Mononuclear cell (primary cell): ENCODE results near the gene PRKCA. TPM values are rescaled to one million over a fixed set of nuclear protein-coding genes. Genes with fewer than 3 reads are reported as not detected.

ENCODE experiments used
- H3K27me3 ChIP-seq: 2 replicates; pipeline ENCODE4 v1.6.0; 2011; ENCODE audit warnings: low read length, control low read depth; ENCODE audit not compliant: insufficient read depth
- H3K4me1 ChIP-seq: 2 replicates; pipeline ENCODE4 v1.5.1; 2011; ENCODE audit warnings: mild to moderate bottlenecking, low read length, control low read depth; ENCODE audit not compliant: insufficient read depth
- H3K4me3 ChIP-seq: 2 replicates; pipeline ENCODE4 v1.5.1; 2011; ENCODE audit warnings: mild to moderate bottlenecking, low read length, moderate library complexity
- H3K9me3 ChIP-seq: 2 replicates; pipeline ENCODE4 v1.5.1; 2011; ENCODE audit warnings: low read depth, mild to moderate bottlenecking, control low read depth, low read length
- total RNA-seq: library from RNA; depleted of rRNA; stranded (reverse); fragments of >200 nt; gene quantifications from one replicate; pipeline ENCODE4 v1.2.3, GENCODE V29; 2012

Gene PRKCA
- total RNA-seq, 1 donor: 35.6 TPM

- H3K4me1 ChIP-seq: peaks cover 11% of the 10 kb centered on the region
- no peaks in the 10 kb centered on the region for H3K9me3 ChIP-seq
- no peak overlapping the region for H3K4me3 ChIP-seq
- H3K27me3 ChIP-seq: no peaks in the 10 kb centered on the region
Measured at GRCh38 chr17:66412857-66413558, 110.6 kb downstream of the PRKCA start.

DNA sequence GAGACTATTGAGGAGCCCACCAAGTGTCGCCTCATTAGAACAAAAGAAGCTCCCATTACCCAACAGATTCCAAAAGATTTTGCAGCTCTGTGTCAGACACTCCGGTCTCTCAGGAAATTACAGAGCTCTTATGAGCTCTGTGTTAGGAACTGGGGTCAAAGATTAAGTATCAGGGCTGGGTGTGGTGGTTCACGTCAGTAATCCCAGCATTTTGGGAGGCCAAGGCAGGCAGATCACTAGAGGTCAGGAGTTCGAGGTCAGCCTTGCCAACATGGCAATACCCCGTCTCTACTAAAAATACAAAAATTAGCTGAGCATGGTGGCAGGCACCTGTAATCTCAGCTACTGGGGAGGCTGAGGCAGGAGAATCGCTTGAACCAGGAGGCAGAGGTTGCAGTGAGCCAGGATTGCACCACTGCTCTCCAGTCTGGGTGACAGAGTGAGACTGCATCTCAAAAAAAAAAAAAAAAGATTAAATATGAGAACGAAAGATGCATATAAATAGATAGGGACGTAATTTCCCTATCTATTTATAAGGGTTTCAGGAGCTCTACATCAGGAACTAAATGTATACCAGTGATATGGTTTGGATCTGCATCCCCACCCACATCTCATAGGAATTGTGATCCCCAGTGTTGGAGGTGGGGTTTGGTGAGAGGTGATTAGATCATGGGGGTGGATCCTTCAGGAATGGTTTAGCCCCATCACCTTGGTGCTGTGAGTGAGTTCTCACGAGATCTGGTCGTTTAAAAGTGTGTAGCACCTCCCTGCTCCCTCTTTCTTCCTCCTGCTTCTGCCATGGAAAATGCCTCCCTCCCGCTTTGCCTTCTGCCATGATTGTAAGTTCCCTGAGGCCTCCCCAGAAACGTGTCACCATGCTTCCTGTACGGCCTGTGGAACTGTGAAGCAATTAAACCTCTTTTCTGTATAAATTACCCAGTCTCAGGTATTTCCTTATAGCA lies 111.4 kb downstream of the PRKCA start:
- H3K27me3 ChIP-seq: no peaks in the 10 kb centered on the region
- H3K4me1 ChIP-seq: peaks cover 11% of the 10 kb centered on the region
- H3K4me3 ChIP-seq: no peak overlapping the region
- no peaks in the 10 kb centered on the region for H3K9me3 ChIP-seq

DNA sequence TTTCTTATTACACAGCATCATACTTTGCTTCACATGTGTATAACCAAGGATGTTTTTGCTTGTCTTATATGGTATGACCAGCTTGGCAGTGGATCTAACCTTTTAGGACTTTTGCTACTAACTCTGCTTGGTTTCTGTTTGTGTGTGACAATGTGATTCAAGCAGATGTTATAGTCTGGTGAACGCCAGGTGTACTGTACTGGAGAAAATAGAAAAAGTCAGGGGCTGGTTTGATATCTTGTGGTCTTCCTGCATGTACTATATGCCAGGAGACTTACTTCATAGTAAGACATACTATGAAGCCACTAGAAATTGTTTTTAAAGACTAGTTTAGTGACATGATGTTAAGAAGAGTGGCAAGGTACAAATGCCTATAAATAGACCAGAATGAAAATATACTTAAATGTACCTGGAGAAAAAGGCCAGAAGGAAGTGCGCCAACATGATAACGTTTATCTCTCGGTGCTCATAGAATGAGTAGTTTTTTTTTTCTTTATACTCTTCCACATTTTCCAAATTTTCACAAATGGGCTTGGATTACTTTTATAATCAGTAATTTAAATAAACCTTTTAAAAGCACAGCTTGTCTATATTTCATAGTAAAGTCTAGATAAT lies 112.3 kb downstream of the PRKCA start:
- Histone ChIP-seq H3K9me3 (no peaks in the 10 kb centered on the region), H3K4me1 (peaks cover 11% of the 10 kb centered on the region), H3K27me3 (no peaks in the 10 kb centered on the region), H3K4me3 (no peak overlapping the region)

DNA sequence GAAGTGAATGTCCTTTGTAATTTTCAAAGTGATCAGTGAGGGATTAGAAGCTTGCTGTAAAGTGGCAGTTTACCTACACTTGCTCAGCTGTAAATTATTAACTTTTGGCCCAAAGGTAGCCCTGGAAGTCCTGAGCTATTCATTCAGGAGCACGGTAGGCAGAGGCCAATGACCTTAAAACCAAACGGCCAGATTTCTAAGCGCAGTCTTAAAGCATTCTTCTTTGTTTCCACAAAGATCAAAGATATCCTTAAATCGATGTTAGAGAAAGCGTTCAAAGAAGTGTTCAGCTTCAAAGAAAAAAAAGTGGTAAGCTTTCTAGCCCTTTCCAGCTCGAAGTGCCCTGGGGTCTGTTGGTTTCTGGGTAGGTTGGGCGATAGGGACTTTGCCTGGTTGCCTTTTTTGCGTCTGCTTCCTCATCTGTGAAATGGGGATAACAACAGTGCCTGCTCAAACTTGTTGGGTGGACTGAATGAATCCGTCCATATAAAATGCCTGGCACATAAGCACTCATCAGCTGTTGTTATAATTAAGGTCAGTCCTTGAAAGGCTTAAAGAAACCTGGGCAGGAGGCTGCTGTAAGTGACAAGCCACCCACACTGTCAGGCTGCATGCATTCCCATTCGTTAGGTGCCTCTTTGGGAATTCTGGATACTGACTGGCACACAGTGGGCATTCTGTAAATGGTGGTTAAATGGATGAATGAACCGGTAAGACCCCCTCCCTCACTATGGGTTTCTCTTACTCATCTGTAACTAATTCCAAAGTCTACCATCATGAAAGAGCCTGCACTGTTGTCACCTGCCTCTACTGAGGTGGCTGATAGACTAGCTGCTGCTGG lies 113.2 kb downstream of the PRKCA start:
- peaks cover 11% of the 10 kb centered on the region for H3K4me1 ChIP-seq
- no peaks in the 10 kb centered on the region for H3K27me3 ChIP-seq
- no peak overlapping the region for H3K4me3 ChIP-seq
- no peaks in the 10 kb centered on the region for H3K9me3 ChIP-seq

DNA sequence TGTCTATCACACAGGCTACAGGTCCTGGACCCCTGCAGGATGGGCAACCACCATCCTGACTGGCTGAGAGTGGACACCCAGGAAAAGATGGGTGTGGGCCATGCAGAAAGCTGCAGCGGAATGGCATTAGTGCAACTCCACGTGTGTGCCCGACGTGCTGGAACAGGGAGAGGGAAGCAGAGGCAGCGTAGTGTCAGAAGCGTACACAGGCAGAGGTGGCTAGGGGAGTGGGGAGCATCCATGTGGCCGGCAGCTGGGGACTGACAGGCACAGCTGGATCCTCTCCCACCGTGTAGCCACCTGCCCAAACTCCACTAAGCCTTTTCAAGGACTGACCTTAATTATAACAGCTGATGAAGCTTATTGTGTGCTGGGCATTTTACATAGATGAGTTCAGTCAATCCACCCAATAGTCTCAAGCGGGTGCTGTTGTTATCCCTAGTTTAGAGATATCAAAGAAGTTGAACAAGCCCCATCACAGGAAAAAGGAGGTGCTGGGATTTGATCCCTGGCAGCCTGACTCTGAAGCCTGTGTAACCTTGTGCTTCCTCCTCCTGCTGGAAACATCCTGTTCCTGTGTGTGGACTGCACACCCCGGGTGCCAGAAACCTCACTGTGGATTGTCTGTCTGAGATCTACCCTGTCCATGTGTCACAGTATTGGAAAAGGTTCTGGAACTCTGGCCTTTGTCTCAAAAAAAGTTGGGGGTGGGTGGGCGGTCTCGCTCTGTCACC lies 114.0 kb downstream of the PRKCA start:
- H3K4me3 ChIP-seq: no peak overlapping the region
- H3K27me3 ChIP-seq: no peaks in the 10 kb centered on the region
- no peaks in the 10 kb centered on the region for H3K9me3 ChIP-seq
- peaks cover 18% of the 10 kb centered on the region for H3K4me1 ChIP-seq

GRCh38 chr17:66417300-66417719 lies 114.9 kb downstream of the PRKCA start:
- H3K4me1 ChIP-seq: peaks cover 22% of the 10 kb centered on the region
- H3K27me3 ChIP-seq: no peaks in the 10 kb centered on the region
- no peaks in the 10 kb centered on the region for H3K9me3 ChIP-seq
- no peak overlapping the region for H3K4me3 ChIP-seq

DNA sequence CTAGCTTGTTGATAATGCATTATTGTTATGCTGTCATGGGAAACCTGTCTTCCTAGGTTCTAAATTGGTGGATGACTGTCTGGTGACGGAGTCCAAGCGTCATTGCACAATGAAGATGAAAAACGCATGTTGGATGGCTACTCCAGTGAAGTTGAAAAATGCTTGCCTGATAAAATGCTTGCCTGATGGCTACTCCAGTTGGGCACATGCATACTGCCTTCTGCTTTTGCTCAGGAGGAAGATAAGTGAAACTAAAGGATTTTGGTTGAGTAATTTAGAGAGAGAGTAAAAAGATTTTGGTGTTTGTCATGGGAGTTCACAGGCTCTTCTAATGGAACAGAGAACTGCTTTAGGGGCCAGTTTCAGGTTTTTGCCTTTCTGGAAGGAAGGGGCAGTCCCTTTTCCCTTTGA lies 118.6 kb downstream of the PRKCA start:
- Histone ChIP-seq H3K27me3 (no peaks in the 10 kb centered on the region), H3K4me3 (no peak overlapping the region), H3K9me3 (no peaks in the 10 kb centered on the region), H3K4me1 (peaks cover 18% of the 10 kb centered on the region)

- peaks cover 26% of the 10 kb centered on the region for H3K4me1 ChIP-seq
- no peaks in the 10 kb centered on the region for H3K9me3 ChIP-seq
- no peaks in the 10 kb centered on the region for H3K27me3 ChIP-seq
- H3K4me3 ChIP-seq: no peak overlapping the region
Measured at GRCh38 chr17:66422186-66422585, 119.8 kb downstream of the PRKCA start.

- no peaks in the 10 kb centered on the region for H3K27me3 ChIP-seq
- no peak overlapping the region for H3K4me3 ChIP-seq
- peaks cover 26% of the 10 kb centered on the region for H3K4me1 ChIP-seq
- H3K9me3 ChIP-seq: no peaks in the 10 kb centered on the region
Measured at GRCh38 chr17:66423056-66423955, 120.9 kb downstream of the PRKCA start.

DNA sequence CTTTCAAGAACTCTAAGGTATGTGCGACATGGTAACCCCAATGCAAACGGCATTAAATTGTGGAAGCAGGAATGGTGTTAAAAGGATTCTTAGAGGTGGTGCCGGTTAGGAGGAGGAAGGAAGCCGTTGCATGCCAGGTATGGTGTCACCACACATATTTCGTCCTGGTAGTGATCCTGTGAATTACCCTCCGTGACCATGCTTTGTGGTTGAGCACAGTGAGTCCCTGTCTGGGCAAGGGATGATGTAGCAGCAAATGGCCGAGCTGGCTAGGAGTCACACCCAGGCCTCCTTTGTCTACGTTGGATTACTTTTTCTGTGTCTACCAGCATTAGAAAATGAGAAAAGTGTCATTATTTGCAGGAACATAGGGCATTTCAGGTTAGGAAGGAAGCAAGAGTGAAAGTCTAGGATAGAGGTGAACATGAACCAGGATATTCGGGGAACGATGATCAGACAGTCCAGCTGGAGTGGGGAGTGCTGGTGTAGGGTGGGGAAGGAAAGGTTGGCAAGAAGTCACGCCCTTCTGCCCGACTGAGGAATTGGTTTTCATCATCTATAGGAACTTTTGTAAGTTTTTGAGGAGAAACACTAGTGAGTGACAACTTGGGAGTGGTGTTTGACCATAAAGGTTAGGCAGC lies 123.5 kb downstream of the PRKCA start:
- Histone ChIP-seq H3K4me3 (no peak overlapping the region), H3K9me3 (no peaks in the 10 kb centered on the region), H3K27me3 (no peaks in the 10 kb centered on the region)

GRCh38 chr17:66426397-66427033 lies 124.1 kb downstream of the PRKCA start:
- Histone ChIP-seq H3K27me3 (no peaks in the 10 kb centered on the region), H3K4me1 (peaks cover 41% of the 10 kb centered on the region), H3K9me3 (no peaks in the 10 kb centered on the region), H3K4me3 (no peak overlapping the region)

More for the DNA sequence above, 123.5 kb downstream of the PRKCA start:
- peaks cover 41% of the 10 kb centered on the region for H3K4me1 ChIP-seq

- no peak overlapping the region for H3K4me3 ChIP-seq
- no peaks in the 10 kb centered on the region for H3K9me3 ChIP-seq
- H3K4me1 ChIP-seq: peaks cover 41% of the 10 kb centered on the region
- no peaks in the 10 kb centered on the region for H3K27me3 ChIP-seq
Measured at GRCh38 chr17:66427134-66427533, 124.7 kb downstream of the PRKCA start.
